K562 (cell line): ENCODE measurements around the gene EPC2. TPM values are rescaled to one million over a fixed set of nuclear protein-coding genes. Genes with fewer than 3 reads are reported as not detected.

ENCODE experiments used
- ATAC-seq: fragments of 200-7000 bp; cut with Tn5 transposase; 3 replicates; pipeline ENCODE4 v1.9.1; 2020; ENCODE audit warnings: moderate library complexity
- BruUV-seq: library from RNA; stranded (reverse); fragments of 400-500 nt; replicated peaks from 2 replicates; lab custom pipeline; 2021; lab: Mats Ljungman, UMichigan
- CTCF ChIA-PET: fragments of 300-600 bp; formaldehyde crosslinking; extraction: SDS; loops from one replicate; lab custom pipeline; 2021; ENCODE audit warnings: low intra/inter-chr PET ratio; lab: Yijun Ruan, JAX
- POLR2A ChIA-PET: fragments of 300-600, 350-650 bp; sonication (Branson Sonifier 250); formaldehyde crosslinking; extraction: SDS; loops from one replicate; lab custom pipeline; 2021; ENCODE audit warnings: antibody characterized with exemption, inconsistent platforms; lab: Yijun Ruan, JAX
- DNase-seq, 4 experiments: peaks; one replicate each; pipeline versions ENCODE4 v3.0.0 to v3.0.0-alpha.2; 2011 to 2018; ENCODE audit warnings: low spot score in 3 of 4, mixed read lengths in 3 of 4; ENCODE audit errors: extremely low read depth in 1 of 4
- FAIRE-seq: peaks from 2 replicates; lab custom pipeline; 2011; peaks lifted over from hg19 to GRCh38; lab: Jason Lieb, UNC
- H2AFZ ChIP-seq: 2 replicates; pipeline ENCODE4 v1.6.0; 2011; ENCODE audit warnings: low read depth, low read length, control low read depth, inconsistent platforms
- H3K27ac ChIP-seq: fragments of 200-600 bp; 3 replicates; pipeline ENCODE4 v1.8.0; 2011; ENCODE audit warnings: low read depth, mild to moderate bottlenecking, control low read depth, inconsistent platforms, low read length, moderate library complexity, mixed read lengths; ENCODE audit errors: extremely low read depth
- H3K27me3 ChIP-seq, 2 experiments: fragments of 300-600 bp in 1 of 2; 2 replicates in 1 of 2; 3 replicates in 1 of 2; pipeline versions ENCODE4 v1.6.0 to v1.8.0; 2011; ENCODE audit warnings: inconsistent platforms in 2 of 2, low read length in 2 of 2, mild to moderate bottlenecking in 1 of 2, mixed read lengths in 1 of 2, moderate library complexity in 1 of 2; ENCODE audit not compliant: control insufficient read depth in 2 of 2, insufficient read depth in 2 of 2
- H3K36me3 ChIP-seq: fragments of 300-600 bp; 3 replicates; pipeline ENCODE4 v1.8.0; 2011; ENCODE audit warnings: mild to moderate bottlenecking, low read length, inconsistent platforms; ENCODE audit not compliant: control insufficient read depth, insufficient read depth
- H3K4me1 ChIP-seq, 2 experiments: fragments of 200-600 bp in 1 of 2; replicated peaks in 1 of 2; 2 replicates in 1 of 2; 3 replicates in 1 of 2; pipeline versions ENCODE4 v1.5.1 to v1.8.0; 2011; ENCODE audit warnings: inconsistent platforms in 2 of 2, low read length in 2 of 2, mild to moderate bottlenecking in 1 of 2, mixed read lengths in 1 of 2, moderate library complexity in 1 of 2; ENCODE audit not compliant: control insufficient read depth in 2 of 2, insufficient read depth in 2 of 2
- H3K4me2 ChIP-seq: 2 replicates; pipeline ENCODE4 v1.6.1; 2011; ENCODE audit warnings: low read length, control low read depth, inconsistent platforms, mixed read lengths; ENCODE audit not compliant: insufficient read depth
- H3K4me3 ChIP-seq: fragments of 200-600 bp; sonication (generic), shearing (Covaris generic); 2 replicates; pipeline ENCODE4 v1.5.1; 2016; ENCODE audit warnings: control low read depth, inconsistent platforms
- H3K79me2 ChIP-seq: fragments of 200-600 bp; 3 replicates; pipeline ENCODE4 v1.8.0; 2011; ENCODE audit warnings: low read length, inconsistent platforms; ENCODE audit not compliant: control insufficient read depth, insufficient read depth
- H3K9ac ChIP-seq, 2 experiments: 2 replicates each; pipeline versions ENCODE4 v1.6.0 to v1.6.1; 2011; ENCODE audit warnings: low read depth in 2 of 2, low read length in 2 of 2, control low read depth in 1 of 2, inconsistent platforms in 1 of 2, mild to moderate bottlenecking in 1 of 2, mixed read lengths in 1 of 2; ENCODE audit not compliant: insufficient read depth in 1 of 2
- H3K9me1 ChIP-seq: one replicate; pipeline ENCODE4 v1.6.0; 2011; ENCODE audit warnings: inconsistent platforms, mild to moderate bottlenecking, low read length, moderate library complexity; ENCODE audit not compliant: control insufficient read depth, insufficient read depth
- H3K9me3 ChIP-seq: replicated peaks from 2 replicates; pipeline ENCODE4 v1.5.1; 2011; ENCODE audit warnings: low read depth, low read length, inconsistent platforms; ENCODE audit not compliant: control insufficient read depth, insufficient read depth
- H4K20me1 ChIP-seq: replicated peaks from 2 replicates; pipeline ENCODE4 v1.6.1; 2011; ENCODE audit warnings: low read length, inconsistent platforms, mixed read lengths; ENCODE audit not compliant: control insufficient read depth, insufficient read depth
- DDX20 ChIP-seq: fragments of 450-650 bp; IDR thresholded peaks from 2 replicates; pipeline ENCODE4 v1.6.1; 2016; ENCODE audit warnings: missing genetic modification characterization, low read depth, mild to moderate bottlenecking, missing compliant biosample characterization, moderate library complexity
- DIDO1 ChIP-seq: fragments of 450-650 bp; IDR thresholded peaks from 2 replicates; pipeline ENCODE4 v1.6.1; 2016; ENCODE audit warnings: low read depth, missing biosample characterization, missing genetic modification characterization
- JUND ChIP-seq, 2 experiments: IDR thresholded peaks; 2 replicates in 1 of 2; 3 replicates in 1 of 2; pipeline ENCODE4 v1.6.1; 2011; ENCODE audit warnings: borderline replicate concordance in 2 of 2, low read depth in 2 of 2, low read length in 2 of 2, improper control_type of control experiment in 1 of 2, missing biosample characterization in 1 of 2, missing genetic modification characterization in 1 of 2, missing genetic modification reagents in 1 of 2
- POLR2H ChIP-seq: IDR thresholded peaks from 2 replicates; pipeline ENCODE4 v1.6.1; 2016; ENCODE audit warnings: missing genetic modification characterization, low read depth, mild to moderate bottlenecking, control low read depth, missing compliant biosample characterization, moderate library complexity
- PRMT5 ChIP-seq: sonication (generic); formaldehyde crosslinking; IDR thresholded peaks from 2 replicates; pipeline ENCODE4 v1.5.0; 2020; ENCODE audit warnings: missing genetic modification reagents
- SOX6 ChIP-seq: fragments of 450-650 bp; IDR thresholded peaks from 2 replicates; pipeline ENCODE4 v1.6.1; 2014; ENCODE audit warnings: mild to moderate bottlenecking
- U2AF2 ChIP-seq: fragments of 200-400 bp; formaldehyde crosslinking; optimal IDR thresholded peaks from 2 replicates; pipeline ENCODE3; 2017; ENCODE audit warnings: low read depth, mild to moderate bottlenecking, low read length
- YBX1 ChIP-seq: fragments of 450-650 bp; IDR thresholded peaks from 2 replicates; pipeline ENCODE4 v1.7.1; 2016; ENCODE audit warnings: mild to moderate bottlenecking
- ZSCAN32 ChIP-seq: fragments of 450-650 bp; formaldehyde crosslinking; IDR thresholded peaks from 2 replicates; pipeline ENCODE4 v1.4.0; 2020; ENCODE audit warnings: mild to moderate bottlenecking, moderate library complexity
- ZZZ3 ChIP-seq: fragments of 450-650 bp; IDR thresholded peaks from 2 replicates; pipeline ENCODE4 v1.6.1; 2016; ENCODE audit warnings: antibody characterized with exemption, mild to moderate bottlenecking, moderate library complexity
- WGBS: fragments of 100-300 bp; shearing (Covaris generic); methylation state at CpG from one replicate; pipeline ENCODE4 v1.1.6; 2016; ENCODE audit warnings: low coverage, mixed read lengths; ENCODE audit not compliant: insufficient coverage; ENCODE audit errors: missing lambda C conversion rate; 5-methylcytosine and 5-hydroxymethylcytosine counted together
- in situ Hi-C: fragments of 300-500 bp; cut with MboI; formaldehyde crosslinking; loops from 4 replicates; pipeline ENCODE4 v1.15.0; 2018; ENCODE audit warnings: inconsistent platforms, mixed read lengths
- intact Hi-C: fragments of 100-400 bp; cut with micrococcal nuclease; formaldehyde crosslinking; loops from 2 replicates; pipeline ENCODE4 v1.14.2; 2022
- polyA plus RNA-seq, 8 experiments: library from polyadenylated mRNA; depleted of rRNA in 4 of 8; stranded (reverse) in 5 of 8; unstranded in 3 of 8; fragments of >200 nt; fragmentation: Nextera tagmentation in 2 of 8; fragmentation: Illumina TruSeq in 1 of 8; extraction: Ambion mirVana in 2 of 8; extraction: Trizol in 1 of 8; gene quantifications; 2 replicates each; pipeline versions ENCODE4 v1.2.1 to v1.2.3, GENCODE V29; 2011 to 2014; ENCODE audit warnings: inconsistent platforms in 1 of 8, missing spikeins in 1 of 8
- total RNA-seq, 7 experiments: library from RNA; depleted of rRNA in 6 of 7; stranded (reverse); fragments of >200 nt in 6 of 7; fragmentation: Illumina TruSeq in 2 of 7; extraction: Trizol in 2 of 7; gene quantifications; 2 replicates each; pipeline versions ENCODE4 v1.2.1 to v1.2.3, GENCODE V29; 2011 to 2021; ENCODE audit warnings: low replicate concordance in 1 of 7
- TF ChIP-seq, protein P1 (sequence below): sonication (generic); formaldehyde crosslinking; IDR thresholded peaks from 2 replicates; pipeline ENCODE4 v1.8.0; 2022; ENCODE audit warnings: missing genetic modification reagents, mild to moderate bottlenecking, borderline replicate concordance
- TF ChIP-seq, protein P2 (sequence below): fragments of 250-450 bp; sonication (Bioruptor Pico); IDR thresholded peaks from 2 replicates; pipeline ENCODE4 v1.5.1; 2021; ENCODE audit warnings: mild to moderate bottlenecking

The EPC2 gene
- total and polyA plus RNA-seq, 9 of the 15 experiments (the other 6 are each of a cell fraction or from before 2014, with no cell fraction given), result 7.0 to 35.8 (median 29.1) TPM

- H3K9me3 ChIP-seq, result no peaks in the 10 kb centered on the region
- no peak for FAIRE-seq
- in situ Hi-C loops, result no loop called here
- no TSS peak for BruUV-seq
- CTCF ChIA-PET, result no interaction called here
- no peak overlapping the region for H3K4me2 ChIP-seq
- no peaks in the 10 kb centered on the region; the same call in 2 of the 3 replicates for H3K36me3 ChIP-seq
- H3K4me3 ChIP-seq, result no peak overlapping the region
- H4K20me1 ChIP-seq, result peaks cover 20% of the 10 kb centered on the region
- WGBS, result 90% methylated on average over 3 of the region's 3 CpGs
- no peak for ATAC-seq
- no peak overlapping the region for H2AFZ ChIP-seq
- TF ChIP-seq U2AF2, result no peak
- TF ChIP-seq YBX1, result no peak
- no peak for TF ChIP-seq PRMT5 (CRISPR knock-in tag)
- TF ChIP-seq POLR2H, result no peak
- TF ChIP-seq DDX20 (tag), result no peak
- TF ChIP-seq, protein P1, sequence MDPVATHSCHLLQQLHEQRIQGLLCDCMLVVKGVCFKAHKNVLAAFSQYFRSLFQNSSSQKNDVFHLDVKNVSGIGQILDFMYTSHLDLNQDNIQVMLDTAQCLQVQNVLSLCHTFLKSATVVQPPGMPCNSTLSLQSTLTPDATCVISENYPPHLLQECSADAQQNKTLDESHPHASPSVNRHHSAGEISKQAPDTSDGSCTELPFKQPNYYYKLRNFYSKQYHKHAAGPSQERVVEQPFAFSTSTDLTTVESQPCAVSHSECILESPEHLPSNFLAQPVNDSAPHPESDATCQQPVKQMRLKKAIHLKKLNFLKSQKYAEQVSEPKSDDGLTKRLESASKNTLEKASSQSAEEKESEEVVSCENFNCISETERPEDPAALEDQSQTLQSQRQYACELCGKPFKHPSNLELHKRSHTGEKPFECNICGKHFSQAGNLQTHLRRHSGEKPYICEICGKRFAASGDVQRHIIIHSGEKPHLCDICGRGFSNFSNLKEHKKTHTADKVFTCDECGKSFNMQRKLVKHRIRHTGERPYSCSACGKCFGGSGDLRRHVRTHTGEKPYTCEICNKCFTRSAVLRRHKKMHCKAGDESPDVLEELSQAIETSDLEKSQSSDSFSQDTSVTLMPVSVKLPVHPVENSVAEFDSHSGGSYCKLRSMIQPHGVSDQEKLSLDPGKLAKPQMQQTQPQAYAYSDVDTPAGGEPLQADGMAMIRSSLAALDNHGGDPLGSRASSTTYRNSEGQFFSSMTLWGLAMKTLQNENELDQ (CRISPR knock-in tag), result no peak
- TF ChIP-seq ZZZ3, result no peak
- no peak for TF ChIP-seq SOX6
- TF ChIP-seq JUND (IDR thresholded peaks at IDR 0.05; ENCODE audit: borderline replicate concordance, low read depth, low read length), result no peak
- no peak for TF ChIP-seq JUND (tag; IDR thresholded peaks at IDR 0.05; ENCODE audit: borderline replicate concordance, low read depth, low read length)
- no peak for TF ChIP-seq ZSCAN32
- TF ChIP-seq, protein P2, sequence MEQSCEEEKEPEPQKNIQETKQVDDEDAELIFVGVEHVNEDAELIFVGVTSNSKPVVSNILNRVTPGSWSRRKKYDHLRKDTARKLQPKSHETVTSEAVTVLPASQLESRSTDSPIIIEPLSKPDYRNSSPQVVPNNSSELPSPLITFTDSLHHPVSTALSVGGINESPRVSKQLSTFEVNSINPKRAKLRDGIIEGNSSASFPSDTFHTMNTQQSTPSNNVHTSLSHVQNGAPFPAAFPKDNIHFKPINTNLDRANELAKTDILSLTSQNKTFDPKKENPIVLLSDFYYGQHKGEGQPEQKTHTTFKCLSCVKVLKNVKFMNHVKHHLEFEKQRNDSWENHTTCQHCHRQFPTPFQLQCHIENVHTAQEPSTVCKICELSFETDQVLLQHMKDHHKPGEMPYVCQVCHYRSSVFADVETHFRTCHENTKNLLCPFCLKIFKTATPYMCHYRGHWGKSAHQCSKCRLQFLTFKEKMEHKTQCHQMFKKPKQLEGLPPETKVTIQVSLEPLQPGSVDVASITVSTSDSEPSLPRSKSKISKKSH (CRISPR knock-in tag), result no peak
- no peak for TF ChIP-seq DIDO1 (tag)
- TF ChIP-seq, all 486 proteins: peak for 0
- H3K9me1 ChIP-seq, result no peaks in the 10 kb centered on the region
- H3K9ac ChIP-seq, result no peak overlapping the region
- H3K27ac ChIP-seq, result no peak overlapping the region
- intact Hi-C loops, result no loop called here
- peaks cover 16 to 17% of the 10 kb centered on the region in 2 experiments; a peak in 4 of 5 replicates for H3K4me1 ChIP-seq
- DNase-seq, result no peak
- no peaks in the 10 kb centered on the region for H3K27me3 ChIP-seq
- H3K79me2 ChIP-seq, result peaks cover 71% of the 10 kb centered on the region
- POLR2A ChIA-PET, result no interaction called here
Measured at GRCh38 chr2:148718039-148718438, 73.5 kb downstream of the EPC2 start.
